ENCODE data around the gene KCNN4.
"Not testable (repeated sequence)": the region's sequence is repeated elsewhere in the genome, so short reads cannot be mapped to it uniquely, and the experiment has no call there.

Gene KCNN4

GRCh38 chr19:43809762-43810696, 29.3 kb upstream of the KCNN4 start:
- no peak for TF ChIP-seq JUND (IDR thresholded peaks at IDR 0.05; ENCODE audit: low read depth)
- peak in 1 of 2 experiments; percentile 66 for DNase-seq (ENCODE audit: low read depth in 1 of 2, low spot score in 1 of 2)

DNA sequence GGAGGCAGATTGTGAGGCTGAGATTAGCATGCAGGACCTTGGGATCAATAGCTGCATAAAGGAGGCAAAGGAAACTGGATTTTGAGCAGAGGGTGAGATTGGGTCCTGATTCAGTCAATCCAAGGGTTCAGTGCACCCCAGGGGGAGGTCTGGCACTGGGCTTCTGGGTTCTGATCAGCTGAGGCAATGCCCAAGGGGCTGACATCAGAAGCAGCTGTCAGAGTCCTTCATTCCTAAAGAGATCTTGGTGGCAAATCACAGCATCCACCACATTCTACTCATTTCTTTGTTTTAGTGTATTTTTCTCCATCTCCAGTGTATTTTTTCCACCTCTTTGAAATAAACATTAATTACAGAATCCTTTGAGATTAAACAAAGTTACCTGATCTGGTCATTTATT, 26.9 kb upstream of the KCNN4 start:
- in situ Hi-C loops (cut with HindIII; ENCODE audit: low pct_unique_long_range_greater_than_20kb, low sequenced_read_pairs), result no loop called here
- no peak for DNase-seq (ENCODE audit: low read depth in 1 of 2, low spot score in 1 of 2)
- TF ChIP-seq JUND (IDR thresholded peaks at IDR 0.05; ENCODE audit: low read depth), result no peak

More at GRCh38 chr19:43809762-43810696, 29.3 kb upstream of the KCNN4 start:
- in situ Hi-C loops (cut with HindIII; ENCODE audit: low pct_unique_long_range_greater_than_20kb, low sequenced_read_pairs), result no loop called here

DNA sequence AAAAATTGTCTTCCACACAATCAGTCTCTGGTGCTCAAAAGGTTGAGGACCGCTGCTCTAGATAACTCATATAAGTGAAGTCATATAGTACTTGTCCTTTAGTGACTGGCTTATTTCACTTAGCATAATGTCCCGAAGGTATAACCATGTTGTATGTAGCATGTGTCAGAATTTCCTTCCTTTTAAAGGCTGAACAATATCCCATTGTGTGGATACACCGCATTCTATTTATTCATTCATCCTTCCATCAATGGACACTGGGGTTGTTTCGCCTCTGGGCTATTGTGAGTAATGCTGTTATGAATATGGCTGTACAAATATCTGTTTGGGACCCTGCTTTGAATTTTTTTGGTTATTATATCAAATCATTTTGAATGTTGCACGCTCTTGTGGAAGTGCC, 26.1 kb upstream of the KCNN4 start:
- in situ Hi-C loops (cut with HindIII; ENCODE audit: low pct_unique_long_range_greater_than_20kb, low sequenced_read_pairs), result no loop called here
- no peak for TF ChIP-seq JUND (IDR thresholded peaks at IDR 0.05; ENCODE audit: low read depth)
- no peak for DNase-seq (ENCODE audit: low read depth in 1 of 2, low spot score in 1 of 2)

- DNase-seq (ENCODE audit: low read depth in 1 of 2, low spot score in 1 of 2); in situ Hi-C loops (cut with HindIII; ENCODE audit: low pct_unique_long_range_greater_than_20kb, low sequenced_read_pairs): not testable (repeated sequence)
These were observed 25.6 kb upstream of the KCNN4 start for GRCh38 chr19:43806401-43806800.

DNA sequence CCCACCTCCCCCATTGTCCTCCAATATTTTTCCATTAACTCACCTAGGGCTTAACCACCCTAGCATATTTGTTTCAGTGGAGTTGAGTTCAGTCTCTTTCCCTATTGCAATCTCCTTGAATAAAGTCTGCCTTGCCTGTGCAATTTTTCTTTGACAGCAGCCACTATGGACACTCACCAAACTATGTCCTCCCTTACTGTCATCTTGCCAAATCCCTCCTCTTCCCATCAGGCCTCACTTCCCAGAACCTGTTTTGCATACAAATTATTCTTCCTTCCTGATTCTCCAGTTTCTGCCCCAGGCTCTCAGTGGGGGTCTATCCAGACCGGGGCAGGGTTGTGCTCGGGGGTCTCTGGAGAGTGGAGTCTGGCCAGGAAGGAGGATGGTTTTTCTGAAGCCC, 23.7 kb upstream of the KCNN4 start:
- no peak for TF ChIP-seq JUND (IDR thresholded peaks at IDR 0.05; ENCODE audit: low read depth)
- in situ Hi-C loops (cut with HindIII; ENCODE audit: low pct_unique_long_range_greater_than_20kb, low sequenced_read_pairs), result no loop called here

GRCh38 chr19:43802216-43802951, 21.6 kb upstream of the KCNN4 start, which contains the start of gene LYPD5:
Gene LYPD5, minus strand, starts transcription at chr19:43802447. Its CDS starts 67 bp downstream, at chr19:43802380.
- TF ChIP-seq JUND (IDR thresholded peaks at IDR 0.05; ENCODE audit: low read depth), result no peak
- in situ Hi-C loops (cut with HindIII; ENCODE audit: low pct_unique_long_range_greater_than_20kb, low sequenced_read_pairs), result no loop called here
- DNase-seq (ENCODE audit: low read depth in 1 of 2, low spot score in 1 of 2), result no peak

More for the DNA sequence above, 23.7 kb upstream of the KCNN4 start:
- DNase-seq (ENCODE audit: low read depth in 1 of 2, low spot score in 1 of 2), result peak in 1 of 2 experiments; percentile 48

GRCh38 chr19:43799502-43800142, 18.8 kb upstream of the KCNN4 start:
- TF ChIP-seq JUND (IDR thresholded peaks at IDR 0.05; ENCODE audit: low read depth), result no peak
- in situ Hi-C loops (cut with HindIII; ENCODE audit: low pct_unique_long_range_greater_than_20kb, low sequenced_read_pairs), result no loop called here
- DNase-seq (ENCODE audit: low read depth in 1 of 2, low spot score in 1 of 2), result no peak

GRCh38 chr19:43798546-43799409, 18.0 kb upstream of the KCNN4 start:
- peak in 1 of 2 experiments; percentile 82 for DNase-seq (ENCODE audit: low read depth in 1 of 2, low spot score in 1 of 2)
- TF ChIP-seq JUND (IDR thresholded peaks at IDR 0.05; ENCODE audit: low read depth), result no peak
- in situ Hi-C loops (cut with HindIII; ENCODE audit: low pct_unique_long_range_greater_than_20kb, low sequenced_read_pairs), result no loop called here

DNA sequence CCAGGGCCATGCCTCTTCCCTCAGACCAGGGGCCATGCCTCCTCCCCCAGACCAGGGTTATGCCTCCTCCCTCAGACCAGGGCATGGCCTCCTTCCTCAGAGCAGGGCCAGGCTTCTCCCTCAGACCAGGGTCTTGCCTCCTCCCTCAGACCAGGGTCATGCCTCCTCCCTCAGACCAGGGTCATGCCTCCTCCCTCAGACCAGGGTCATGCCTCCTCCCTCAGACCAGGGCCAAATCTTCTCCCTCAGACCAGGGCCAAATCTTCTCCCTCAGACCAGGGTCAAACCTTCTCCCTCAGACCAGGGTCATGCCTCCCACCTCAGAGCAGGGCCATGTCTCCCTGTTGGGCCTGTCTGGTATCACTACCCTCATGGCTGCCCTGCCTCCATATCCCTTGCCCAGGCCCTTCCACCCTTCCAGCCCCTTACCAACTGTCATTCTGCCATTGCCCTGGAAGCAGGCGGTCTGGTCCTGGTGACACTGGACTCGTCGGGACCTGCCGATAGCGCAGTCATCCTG, 17.3 kb upstream of the KCNN4 start:
- in situ Hi-C loops (cut with HindIII; ENCODE audit: low pct_unique_long_range_greater_than_20kb, low sequenced_read_pairs), result no loop called here
- TF ChIP-seq JUND (IDR thresholded peaks at IDR 0.05; ENCODE audit: low read depth), result no peak
- DNase-seq (ENCODE audit: low read depth in 1 of 2, low spot score in 1 of 2), result no peak

GRCh38 chr19:43797556-43797955, 16.8 kb upstream of the KCNN4 start:
- no peak for TF ChIP-seq JUND (IDR thresholded peaks at IDR 0.05; ENCODE audit: low read depth)
- in situ Hi-C loops (cut with HindIII; ENCODE audit: low pct_unique_long_range_greater_than_20kb, low sequenced_read_pairs), result no loop called here
- no peak for DNase-seq (ENCODE audit: low read depth in 1 of 2, low spot score in 1 of 2)

GRCh38 chr19:43797118-43797517, 16.3 kb upstream of the KCNN4 start:
- DNase-seq (ENCODE audit: low read depth in 1 of 2, low spot score in 1 of 2), result no peak
- in situ Hi-C loops (cut with HindIII; ENCODE audit: low pct_unique_long_range_greater_than_20kb, low sequenced_read_pairs), result no loop called here
- no peak for TF ChIP-seq JUND (IDR thresholded peaks at IDR 0.05; ENCODE audit: low read depth)

Data from T47D (cell line).